Muscle of leg (tissue), 11 donors: Measurements from ENCODE around the gene GPER1. TPM values are rescaled to one million over a fixed set of nuclear protein-coding genes. Genes with fewer than 3 reads are reported as not detected.
"Not testable (repeated sequence)": the region's sequence is repeated elsewhere in the genome, so short reads cannot be mapped to it uniquely, and the experiment has no call there.

Experiments
- DNase-seq: peaks from one replicate; pipeline ENCODE4 v3.0.0; 2013
- H3K27ac ChIP-seq: one replicate; pipeline ENCODE4 v1.5.1; 2013; ENCODE audit warnings: mild to moderate bottlenecking, low read length, control low read depth
- H3K27me3 ChIP-seq: one replicate; pipeline ENCODE4 v1.6.1; 2013; ENCODE audit warnings: low read length; ENCODE audit not compliant: control insufficient read depth, insufficient read depth
- H3K36me3 ChIP-seq: one replicate; pipeline ENCODE4 v1.6.1; 2013; ENCODE audit warnings: low read length; ENCODE audit not compliant: control insufficient read depth, insufficient read depth
- H3K4me1 ChIP-seq: one replicate; pipeline ENCODE4 v1.6.1; 2013; ENCODE audit warnings: low read length; ENCODE audit not compliant: control insufficient read depth, insufficient read depth
- H3K4me3 ChIP-seq: one replicate; pipeline ENCODE4 v1.5.1; 2013; ENCODE audit warnings: low read length, control low read depth
- H3K9me3 ChIP-seq: replicated peaks from 2 replicates; pipeline ENCODE4 v1.6.1; 2013; ENCODE audit warnings: low read depth, low read length; ENCODE audit not compliant: control insufficient read depth
- WGBS: methylation state at CpG from one replicate; pipeline ENCODE4 v1.1.5; 2013; ENCODE audit warnings: missing lambda C conversion rate; ENCODE audit not compliant: insufficient coverage; 5-methylcytosine and 5-hydroxymethylcytosine counted together
- polyA plus RNA-seq, 8 donors: library from polyadenylated mRNA; unstranded; fragments of 120-200 nt; gene quantifications; one replicate each; pipeline versions ENCODE4 v1.2.1 to v1.2.3, GENCODE V29; 2013; ENCODE audit warnings: inconsistent platforms in 1 of 8, low replicate concordance in 1 of 8; ENCODE audit not compliant: insufficient read length in 8 of 8, insufficient read depth in 1 of 8
- total RNA-seq: library from RNA; stranded (reverse); fragments of 120-200 nt; gene quantifications from one replicate; pipeline ENCODE4 v1.2.4, GENCODE V29; 2013

Gene GPER1
- total and polyA plus RNA-seq, 9 donors, result 9.6 to 17.7 (median 11.6) TPM

GRCh38 chr7:1068013-1068412 lies 19.9 kb upstream of the GPER1 start:
- DNase-seq, result no peak
- 87% methylated on average over 14 of the region's 14 CpGs for WGBS

GRCh38 chr7:1068619-1069018 lies 19.3 kb upstream of the GPER1 start:
- Histone ChIP-seq H3K9me3 (no peaks in the 10 kb centered on the region), H3K4me1 (peaks cover 43% of the 10 kb centered on the region), H3K27me3 (no peaks in the 10 kb centered on the region), H3K4me3 (no peak overlapping the region), H3K36me3 (no peaks in the 10 kb centered on the region), H3K27ac (no peak overlapping the region)
- no peak for DNase-seq
- WGBS, result 66% methylated on average over 11 of the region's 11 CpGs

More at GRCh38 chr7:1068013-1068412, 19.9 kb upstream of the GPER1 start:
- H3K27ac ChIP-seq, result no peak overlapping the region
- no peaks in the 10 kb centered on the region for H3K36me3 ChIP-seq
- no peaks in the 10 kb centered on the region for H3K9me3 ChIP-seq
- no peaks in the 10 kb centered on the region for H3K27me3 ChIP-seq
- H3K4me3 ChIP-seq, result no peak overlapping the region
- H3K4me1 ChIP-seq, result peaks cover 39% of the 10 kb centered on the region

- DNase-seq, result no peak
- Histone ChIP-seq H3K27me3 (no peaks in the 10 kb centered on the region), H3K9me3 (no peaks in the 10 kb centered on the region), H3K4me3 (no peak overlapping the region), H3K27ac (no peak overlapping the region), H3K36me3 (no peaks in the 10 kb centered on the region), H3K4me1 (peaks cover 40% of the 10 kb centered on the region)
- 89% methylated on average over 42 of the region's 42 CpGs for WGBS
Observed at GRCh38 chr7:1070544-1071011, 17.3 kb upstream of the GPER1 start.

GRCh38 chr7:1071731-1072254 lies 16.1 kb upstream of the GPER1 start:
- H3K36me3 ChIP-seq, result no peaks in the 10 kb centered on the region
- no peaks in the 10 kb centered on the region for H3K27me3 ChIP-seq
- DNase-seq, result no peak
- H3K4me3 ChIP-seq, result no peak overlapping the region
- H3K9me3 ChIP-seq, result no peaks in the 10 kb centered on the region
- no peak overlapping the region for H3K27ac ChIP-seq
- WGBS, result 89% methylated on average over 18 of the region's 19 CpGs
- peaks cover 37% of the 10 kb centered on the region for H3K4me1 ChIP-seq

GRCh38 chr7:1073142-1073977 lies 14.6 kb upstream of the GPER1 start:
- H3K27ac ChIP-seq, result no peak overlapping the region
- DNase-seq, result no peak
- H3K9me3 ChIP-seq, result no peaks in the 10 kb centered on the region
- WGBS, result 45% methylated on average over 24 of the region's 61 CpGs
- H3K4me3 ChIP-seq, result no peak overlapping the region
- H3K4me1 ChIP-seq, result peaks cover 42% of the 10 kb centered on the region
- no peaks in the 10 kb centered on the region for H3K36me3 ChIP-seq
- no peaks in the 10 kb centered on the region for H3K27me3 ChIP-seq

GRCh38 chr7:1074018-1074417 lies 13.9 kb upstream of the GPER1 start:
- not testable (repeated sequence) for H3K27ac ChIP-seq, H3K27me3 ChIP-seq, DNase-seq, H3K9me3 ChIP-seq, H3K4me3 ChIP-seq, H3K36me3 ChIP-seq
- H3K4me1 ChIP-seq, result peaks cover 47% of the 10 kb centered on the region
- 78% methylated on average over 4 of the region's 43 CpGs for WGBS

- Histone ChIP-seq H3K4me3 (no peak overlapping the region), H3K27ac (no peak overlapping the region), H3K36me3 (no peaks in the 10 kb centered on the region), H3K4me1 (peaks cover 55% of the 10 kb centered on the region), H3K27me3 (no peaks in the 10 kb centered on the region), H3K9me3 (no peaks in the 10 kb centered on the region)
- DNase-seq, result no peak
- 64% methylated on average over 14 of the region's 30 CpGs for WGBS
Observed at GRCh38 chr7:1074593-1075431, 13.1 kb upstream of the GPER1 start.

GRCh38 chr7:1076184-1077072 lies 11.5 kb upstream of the GPER1 start:
- no peak overlapping the region for H3K4me3 ChIP-seq
- DNase-seq, result no peak
- H3K27me3 ChIP-seq, result no peaks in the 10 kb centered on the region
- H3K27ac ChIP-seq, result no peak overlapping the region
- peaks cover 62% of the 10 kb centered on the region for H3K4me1 ChIP-seq
- H3K36me3 ChIP-seq, result no peaks in the 10 kb centered on the region
- no peaks in the 10 kb centered on the region for H3K9me3 ChIP-seq
- WGBS, result 58% methylated on average over 21 of the region's 27 CpGs

GRCh38 chr7:1078519-1078918 lies 9.4 kb upstream of the GPER1 start:
- 90% methylated on average over 9 of the region's 11 CpGs for WGBS
- Histone ChIP-seq H3K4me3 (no peak overlapping the region), H3K36me3 (no peaks in the 10 kb centered on the region)

More at GRCh38 chr7:1078519-1078918, 9.4 kb upstream of the GPER1 start:
- no peaks in the 10 kb centered on the region for H3K27me3 ChIP-seq
- peaks cover 66% of the 10 kb centered on the region for H3K4me1 ChIP-seq
- no peaks in the 10 kb centered on the region for H3K9me3 ChIP-seq
- no peak for DNase-seq
- no peak overlapping the region for H3K27ac ChIP-seq
